GM19193 (cell line): ENCODE data around the gene TSEN15.

Source experiments
- POLR2A ChIP-seq: IDR thresholded peaks from 4 replicates; pipeline ENCODE4 v1.6.1; 2011; ENCODE audit not compliant: insufficient read depth, insufficient read length; ENCODE audit errors: extremely low read depth

The TSEN15 gene

DNA sequence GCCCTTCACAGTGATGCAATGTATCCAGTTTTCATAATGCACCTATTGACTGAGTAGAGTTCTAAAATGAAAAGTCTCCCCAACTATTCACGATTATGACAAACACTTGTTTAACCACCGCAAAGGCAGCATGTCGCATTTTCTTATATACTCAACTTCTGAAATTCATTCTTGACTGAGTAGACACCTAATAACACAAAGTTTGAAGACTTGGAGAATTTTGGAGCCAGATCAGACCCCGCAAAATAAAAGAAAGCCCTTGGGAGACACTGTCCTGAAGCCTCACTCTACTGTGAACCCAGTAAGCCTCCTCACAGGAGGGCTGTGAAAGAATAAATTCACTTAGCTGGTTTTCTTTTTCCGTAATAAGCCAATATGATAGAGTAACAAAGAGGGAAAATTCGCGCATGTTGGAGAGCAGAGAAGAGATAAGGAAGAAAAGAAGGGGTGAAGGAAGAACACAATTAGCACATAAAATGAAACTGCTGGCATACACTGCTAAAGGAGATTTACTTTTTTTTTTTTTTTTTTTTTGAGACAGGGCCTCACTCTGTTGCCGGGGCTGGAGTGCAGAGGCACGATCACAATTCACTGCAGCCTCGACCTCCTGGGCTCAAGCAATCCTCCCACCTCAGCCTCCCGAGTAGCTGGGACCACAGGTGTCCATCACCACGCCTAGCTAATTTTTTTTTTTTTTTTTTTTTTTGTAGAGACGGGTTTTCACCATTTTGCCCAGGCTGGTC, 13.5 kb upstream of the TSEN15 start:
- TF ChIP-seq POLR2A, result no peak

DNA sequence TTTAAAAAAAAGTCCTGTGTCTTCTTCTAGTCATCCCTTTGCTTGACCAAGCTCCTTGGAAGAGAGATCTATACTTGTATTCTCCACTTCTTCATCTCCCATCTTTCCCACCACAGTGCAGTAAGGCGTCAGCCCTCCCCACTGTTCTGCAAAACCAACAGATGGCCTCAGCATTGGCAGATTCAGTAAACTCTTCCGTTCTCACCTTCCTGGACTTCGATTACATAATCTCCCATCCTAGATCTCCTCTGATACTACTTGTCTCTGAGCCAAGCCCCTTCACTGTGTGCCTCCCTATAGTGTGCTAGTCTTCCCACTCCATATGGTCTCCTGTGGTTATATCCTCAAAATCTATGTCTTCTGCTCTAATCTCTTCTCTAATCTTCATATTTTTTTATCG, 12.4 kb upstream of the TSEN15 start:
- no peak for TF ChIP-seq POLR2A

DNA sequence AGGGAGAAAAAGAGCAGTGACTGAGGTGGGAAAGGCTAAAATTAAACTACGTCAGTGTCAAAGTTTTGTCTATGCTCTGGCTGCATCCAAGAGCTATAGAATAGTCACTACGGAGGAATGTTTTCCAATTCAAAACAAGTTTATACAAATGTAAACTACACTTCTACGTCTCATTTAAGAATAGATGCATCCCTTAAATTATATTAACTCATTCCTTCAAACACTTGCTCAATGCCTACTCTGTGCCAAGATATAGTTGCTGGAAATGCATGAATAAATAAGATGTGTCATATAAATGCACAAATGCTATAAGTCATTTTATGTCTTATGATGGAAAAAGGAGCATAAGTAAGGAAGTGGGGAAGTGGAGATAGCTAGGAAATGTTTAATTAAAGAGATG, 9.8 kb upstream of the TSEN15 start:
- TF ChIP-seq POLR2A, result no peak

- no peak for TF ChIP-seq POLR2A
These were observed 6.7 kb upstream of the TSEN15 start for GRCh38 chr1:184044603-184045376.

DNA sequence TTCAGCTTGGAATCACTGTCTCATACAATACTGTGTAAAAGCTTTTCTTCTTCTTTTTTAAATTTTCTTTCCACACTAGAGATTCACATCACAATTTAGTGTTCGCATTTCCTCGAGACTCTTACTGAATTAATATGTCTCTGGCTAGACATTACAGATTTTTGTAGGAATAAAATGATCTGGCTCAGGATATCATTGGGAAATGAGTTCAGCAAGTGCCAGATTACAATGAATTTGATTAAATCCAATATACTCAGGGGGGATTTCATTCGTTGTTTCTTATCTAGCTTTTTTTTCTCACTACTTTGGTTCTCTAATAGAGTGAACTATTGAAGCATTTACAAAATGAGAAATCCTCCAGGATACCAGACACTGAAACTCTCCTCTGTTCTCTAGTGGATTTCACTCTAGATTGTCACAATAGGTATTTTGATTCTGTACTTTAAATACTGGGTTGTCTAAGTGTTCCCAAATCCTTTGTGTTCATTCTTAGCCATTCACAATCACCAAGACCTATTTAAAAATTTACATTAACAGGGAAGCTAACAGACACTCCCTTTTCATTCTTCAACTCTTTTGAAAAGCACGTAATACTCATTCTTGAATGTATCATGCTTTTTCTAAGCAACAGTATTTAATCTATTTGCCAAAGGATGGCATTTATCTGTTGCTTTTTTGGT, 2.8 kb upstream of the TSEN15 start:
- no peak for TF ChIP-seq POLR2A

DNA sequence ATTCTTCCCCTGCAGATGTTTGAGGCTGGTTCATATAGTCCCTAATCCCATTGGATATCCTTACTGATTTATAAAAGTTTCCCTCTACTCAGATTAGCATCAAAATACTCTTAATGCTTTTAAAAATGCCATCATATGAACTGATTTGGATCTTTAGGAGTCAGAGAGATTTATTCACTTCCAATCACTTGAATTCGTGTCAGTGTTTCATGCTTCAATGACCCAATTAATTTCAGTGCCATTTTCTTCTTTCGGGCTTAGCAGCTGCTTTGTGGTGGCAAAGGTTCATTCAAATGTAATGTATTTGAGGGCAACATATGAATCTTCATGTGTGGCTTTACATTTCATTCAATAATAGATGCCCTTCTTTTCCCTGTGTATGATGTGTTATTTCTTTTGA, 2.2 kb upstream of the TSEN15 start:
- TF ChIP-seq POLR2A, result no peak

GRCh38 chr1:184049836-184050468, 1.6 kb upstream of the TSEN15 start:
- TF ChIP-seq POLR2A, result no peak

DNA sequence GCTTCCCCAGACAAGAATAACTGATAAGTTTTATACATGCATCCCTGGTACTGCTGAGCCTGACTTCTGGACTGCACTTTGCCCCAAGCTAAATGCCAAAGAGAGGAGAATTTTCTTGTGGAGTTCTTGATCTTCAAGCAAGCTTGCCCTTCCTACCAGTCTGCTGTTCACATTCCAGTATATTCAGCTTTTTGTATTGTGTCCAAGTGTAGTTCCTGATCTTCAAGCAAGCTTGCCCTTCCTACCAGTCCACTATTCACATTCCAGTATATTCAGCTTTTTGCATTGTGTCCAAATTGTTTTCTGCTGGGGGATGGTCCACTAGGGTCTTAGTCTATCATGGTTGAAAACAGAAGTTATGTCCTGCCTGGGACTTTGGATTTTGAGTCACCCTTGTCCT, 894 bp upstream of the TSEN15 start:
- no peak for TF ChIP-seq POLR2A

DNA sequence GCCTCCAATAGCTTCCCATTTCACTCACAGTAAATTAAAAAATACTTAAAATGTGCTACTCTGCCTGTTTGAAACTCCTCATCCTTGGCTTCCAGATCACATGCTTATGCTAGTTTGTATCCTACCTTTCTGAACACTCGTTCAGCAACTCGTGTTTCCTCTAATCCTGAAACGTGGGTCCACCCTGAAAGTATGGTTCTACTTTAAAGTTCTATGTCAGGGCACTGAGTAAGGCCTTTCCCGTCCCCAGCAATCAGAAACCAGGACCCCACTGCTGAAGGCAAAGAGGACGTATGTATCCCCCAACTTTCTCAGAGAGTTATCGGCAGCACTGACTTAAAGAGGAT, 419 bp upstream of the TSEN15 start:
- no peak for TF ChIP-seq POLR2A

- TF ChIP-seq POLR2A, result no peak
These were observed 647 bp downstream of the TSEN15 start for GRCh38 chr1:184052194-184052559.

- TF ChIP-seq POLR2A, result no peak
These were observed 1.2 kb downstream of the TSEN15 start for GRCh38 chr1:184052750-184053149.

GRCh38 chr1:184053881-184054280, 2.4 kb downstream of the TSEN15 start:
- TF ChIP-seq POLR2A, result no peak

- no peak for TF ChIP-seq POLR2A
These were observed 5.5 kb downstream of the TSEN15 start for GRCh38 chr1:184056921-184057555.

GRCh38 chr1:184059887-184060286, 8.4 kb downstream of the TSEN15 start:
- TF ChIP-seq POLR2A, result no peak

- no peak for TF ChIP-seq POLR2A
These were observed 8.8 kb downstream of the TSEN15 start for GRCh38 chr1:184060316-184060715.
